GM23338 (cell line): ENCODE measurements around the gene AKAP7. TPM values are rescaled to one million over a fixed set of nuclear protein-coding genes. Genes with fewer than 3 reads are reported as not detected.

Source experiments
- ATAC-seq: fragments of 200-7000 bp; cut with Tn5 transposase; 3 replicates; pipeline ENCODE4 v1.9.1; 2020
- DNase-seq: peaks from one replicate; pipeline ENCODE4 v3.0.0-alpha.2; 2015; ENCODE audit warnings: low spot score
- H2AFZ ChIP-seq: fragments of 200-600 bp; sonication (generic); 2 replicates; pipeline ENCODE4 v1.8.0; 2016; ENCODE audit warnings: antibody characterized with exemption, mild to moderate bottlenecking, moderate library complexity
- H3F3A ChIP-seq: fragments of 200-600 bp; sonication (generic); replicated peaks from 2 replicates; pipeline ENCODE4 v1.8.0; 2017; ENCODE audit warnings: antibody characterized with exemption, mixed run types, low read depth
- H3K27ac ChIP-seq: fragments of 200-600 bp; sonication (generic); 2 replicates; pipeline ENCODE4 v1.6.1; 2016; ENCODE audit warnings: low read depth
- H3K27me3 ChIP-seq: fragments of 200-600 bp; sonication (generic); 2 replicates; pipeline ENCODE4 v1.8.0; 2016; ENCODE audit warnings: mild to moderate bottlenecking, mixed run types, moderate library complexity; ENCODE audit not compliant: insufficient read depth
- H3K36me3 ChIP-seq: fragments of 200-600 bp; sonication (generic); 2 replicates; pipeline ENCODE4 v1.8.0; 2016; ENCODE audit warnings: mild to moderate bottlenecking; ENCODE audit not compliant: insufficient read depth
- H3K4me1 ChIP-seq: fragments of 200-600 bp; sonication (generic); 2 replicates; pipeline ENCODE4 v1.8.0; 2016; ENCODE audit warnings: mild to moderate bottlenecking, moderate library complexity; ENCODE audit not compliant: insufficient read depth
- H3K4me2 ChIP-seq: fragments of 200-600 bp; sonication (generic); 2 replicates; pipeline ENCODE4 v1.7.1; 2017; ENCODE audit warnings: mixed run types
- H3K4me3 ChIP-seq: fragments of 200-600 bp; sonication (generic); 2 replicates; pipeline ENCODE4 v1.6.1; 2016; ENCODE audit warnings: mixed run types
- H3K79me2 ChIP-seq: fragments of 200-600 bp; sonication (generic); replicated peaks from 2 replicates; pipeline ENCODE4 v1.8.0; 2017; ENCODE audit warnings: mild to moderate bottlenecking; ENCODE audit not compliant: insufficient read depth
- H3K9me2 ChIP-seq: fragments of 200-600 bp; sonication (generic); 2 replicates; pipeline ENCODE4 v1.8.0; 2017; ENCODE audit not compliant: insufficient read depth
- H4K20me1 ChIP-seq: fragments of 200-600 bp; sonication (generic); replicated peaks from 2 replicates; pipeline ENCODE4 v1.8.0; 2017; ENCODE audit warnings: mild to moderate bottlenecking; ENCODE audit not compliant: insufficient read depth
- H3K27ac Mint-ChIP-seq: 2 replicates; pipeline ENCODE4 v1.8.0; 2020; ENCODE audit warnings: inconsistent platforms, mild to moderate bottlenecking, moderate library complexity, mixed read lengths
- H3K27me3 Mint-ChIP-seq: 3 replicates; pipeline ENCODE4 v1.8.0; 2022; ENCODE audit warnings: low read depth, mild to moderate bottlenecking, moderate library complexity, mixed read lengths, inconsistent platforms; ENCODE audit not compliant: insufficient read depth, poor library complexity
- H3K36me3 Mint-ChIP-seq: 3 replicates; pipeline ENCODE4 v1.8.0; 2021; ENCODE audit warnings: low read depth, mild to moderate bottlenecking, inconsistent platforms, moderate library complexity, mixed read lengths
- H3K4me1 Mint-ChIP-seq: 3 replicates; pipeline ENCODE4 v1.8.0; 2020; ENCODE audit warnings: mild to moderate bottlenecking, inconsistent platforms, mixed read lengths
- H3K4me3 Mint-ChIP-seq: 3 replicates; pipeline ENCODE4 v1.8.0; 2021; ENCODE audit warnings: moderate library complexity, mild to moderate bottlenecking, inconsistent platforms, mixed read lengths
- H3K9me3 Mint-ChIP-seq: 3 replicates; pipeline ENCODE4 v1.8.0; 2020; ENCODE audit warnings: moderate library complexity, mild to moderate bottlenecking, inconsistent platforms, mixed read lengths
- EZH2 ChIP-seq: fragments of 200-600 bp; sonication (generic); IDR thresholded peaks from one replicate; pipeline ENCODE4 v1.8.0; 2017; ENCODE audit warnings: antibody characterized with exemption, mild to moderate bottlenecking, low read depth; ENCODE audit not compliant: unreplicated experiment
- JUNB ChIP-seq: IDR thresholded peaks from one replicate; pipeline ENCODE4 v1.6.1; 2016; ENCODE audit warnings: antibody characterized with exemption; ENCODE audit not compliant: unreplicated experiment
- STAT1 ChIP-seq: IDR thresholded peaks from one replicate; pipeline ENCODE4 v1.6.1; 2016; ENCODE audit warnings: antibody characterized with exemption; ENCODE audit not compliant: unreplicated experiment
- polyA plus RNA-seq: library from polyadenylated mRNA; unstranded; fragments of >200 nt; fragmentation: Nextera tagmentation; extraction: Ambion mirVana; gene quantifications from 2 replicates; pipeline ENCODE4 v1.2.1, GENCODE V29; 2016
- total RNA-seq: library from RNA; depleted of rRNA; stranded (reverse); fragments of >200 nt; shearing (Covaris generic); gene quantifications from 2 replicates; pipeline ENCODE4 v1.2.3, GENCODE V29; 2014
- TF ChIP-seq, protein P1 (sequence below): IDR thresholded peaks from one replicate; pipeline ENCODE4 v1.6.1; 2018; ENCODE audit warnings: antibody characterized with exemption; ENCODE audit not compliant: unreplicated experiment
- TF ChIP-seq, protein P2 (sequence below): fragments of 250-450 bp; sonication (Bioruptor Pico); IDR thresholded peaks from 2 replicates; pipeline ENCODE4 v1.5.0; 2020; ENCODE audit warnings: mild to moderate bottlenecking, moderate library complexity
- TF ChIP-seq, protein P3 (sequence below): IDR thresholded peaks from 2 replicates; pipeline ENCODE4 v1.6.1; 2016; ENCODE audit warnings: antibody characterized with exemption

AKAP7 gene
- total and polyA plus RNA-seq, 2 experiments from 2014 or later = 12.2 to 20.0 TPM

DNA sequence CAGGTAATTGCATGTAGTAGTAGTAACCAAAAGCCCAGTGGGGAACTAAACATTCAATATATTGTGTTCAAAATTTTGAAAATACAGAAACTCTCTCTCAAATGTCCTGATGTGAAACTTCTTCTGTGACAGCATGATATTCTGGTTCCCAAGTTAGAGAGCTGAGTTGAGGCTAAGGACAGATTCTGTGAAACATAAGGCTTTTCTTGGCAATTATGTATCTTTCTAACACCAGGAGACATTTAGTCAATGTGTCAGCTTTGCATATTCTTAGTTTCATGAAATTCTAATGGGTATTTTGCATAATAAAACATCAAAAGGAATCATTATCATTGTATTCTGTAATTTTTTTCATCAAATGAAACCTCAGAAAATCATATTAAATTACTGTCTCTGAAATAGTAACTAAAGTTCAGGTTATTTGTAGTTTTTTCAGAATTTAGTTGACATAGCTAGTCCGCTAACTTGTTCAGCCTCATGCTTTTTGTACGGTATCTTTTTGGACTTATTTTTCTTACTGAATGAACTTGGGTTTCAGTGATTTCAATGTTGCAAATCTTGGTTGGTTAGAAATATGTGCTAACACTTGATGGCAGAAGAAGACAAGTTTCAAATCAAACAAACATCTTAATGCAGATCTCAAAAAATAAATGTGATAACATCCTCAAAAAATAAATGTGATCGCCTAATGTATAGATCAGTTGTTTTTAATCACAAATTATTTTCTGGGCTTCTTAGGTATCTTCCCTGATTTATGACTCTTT lies 70.4 kb downstream of the AKAP7 start:
- Histone ChIP-seq H4K20me1 (no peaks in the 10 kb centered on the region), H2AFZ (no peak overlapping the region), H3K36me3 (no peaks in the 10 kb centered on the region), H3K9me2 (0 out of 2 replicates have a peak, but pooled peaks cover 5% of the 10 kb centered on the region), H3K27me3 (no peaks in the 10 kb centered on the region), H3K4me1 (peaks cover 30% of the 10 kb centered on the region), H3K4me2 (0 out of 2 replicates have a peak overlapping the region, but pooled peaks have one; percentile 23), H3K79me2 (no peaks in the 10 kb centered on the region), H3K4me3 (no peak overlapping the region), H3K27ac (no peak overlapping the region), H3F3A (no peaks in the 10 kb centered on the region)
- no peak overlapping the region for H3K4me3 Mint-ChIP-seq
- no peak overlapping the region for H3K27ac Mint-ChIP-seq
- DNase-seq (no peak), ATAC-seq (no peak)
- no peaks in the 10 kb centered on the region for H3K9me3 Mint-ChIP-seq
- TF ChIP-seq EZH2 (no peak), STAT1 (no peak), JUNB (no peak)
- TF ChIP-seq, protein P1, sequence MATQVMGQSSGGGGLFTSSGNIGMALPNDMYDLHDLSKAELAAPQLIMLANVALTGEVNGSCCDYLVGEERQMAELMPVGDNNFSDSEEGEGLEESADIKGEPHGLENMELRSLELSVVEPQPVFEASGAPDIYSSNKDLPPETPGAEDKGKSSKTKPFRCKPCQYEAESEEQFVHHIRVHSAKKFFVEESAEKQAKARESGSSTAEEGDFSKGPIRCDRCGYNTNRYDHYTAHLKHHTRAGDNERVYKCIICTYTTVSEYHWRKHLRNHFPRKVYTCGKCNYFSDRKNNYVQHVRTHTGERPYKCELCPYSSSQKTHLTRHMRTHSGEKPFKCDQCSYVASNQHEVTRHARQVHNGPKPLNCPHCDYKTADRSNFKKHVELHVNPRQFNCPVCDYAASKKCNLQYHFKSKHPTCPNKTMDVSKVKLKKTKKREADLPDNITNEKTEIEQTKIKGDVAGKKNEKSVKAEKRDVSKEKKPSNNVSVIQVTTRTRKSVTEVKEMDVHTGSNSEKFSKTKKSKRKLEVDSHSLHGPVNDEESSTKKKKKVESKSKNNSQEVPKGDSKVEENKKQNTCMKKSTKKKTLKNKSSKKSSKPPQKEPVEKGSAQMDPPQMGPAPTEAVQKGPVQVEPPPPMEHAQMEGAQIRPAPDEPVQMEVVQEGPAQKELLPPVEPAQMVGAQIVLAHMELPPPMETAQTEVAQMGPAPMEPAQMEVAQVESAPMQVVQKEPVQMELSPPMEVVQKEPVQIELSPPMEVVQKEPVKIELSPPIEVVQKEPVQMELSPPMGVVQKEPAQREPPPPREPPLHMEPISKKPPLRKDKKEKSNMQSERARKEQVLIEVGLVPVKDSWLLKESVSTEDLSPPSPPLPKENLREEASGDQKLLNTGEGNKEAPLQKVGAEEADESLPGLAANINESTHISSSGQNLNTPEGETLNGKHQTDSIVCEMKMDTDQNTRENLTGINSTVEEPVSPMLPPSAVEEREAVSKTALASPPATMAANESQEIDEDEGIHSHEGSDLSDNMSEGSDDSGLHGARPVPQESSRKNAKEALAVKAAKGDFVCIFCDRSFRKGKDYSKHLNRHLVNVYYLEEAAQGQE = no peak
- TF ChIP-seq, protein P2, sequence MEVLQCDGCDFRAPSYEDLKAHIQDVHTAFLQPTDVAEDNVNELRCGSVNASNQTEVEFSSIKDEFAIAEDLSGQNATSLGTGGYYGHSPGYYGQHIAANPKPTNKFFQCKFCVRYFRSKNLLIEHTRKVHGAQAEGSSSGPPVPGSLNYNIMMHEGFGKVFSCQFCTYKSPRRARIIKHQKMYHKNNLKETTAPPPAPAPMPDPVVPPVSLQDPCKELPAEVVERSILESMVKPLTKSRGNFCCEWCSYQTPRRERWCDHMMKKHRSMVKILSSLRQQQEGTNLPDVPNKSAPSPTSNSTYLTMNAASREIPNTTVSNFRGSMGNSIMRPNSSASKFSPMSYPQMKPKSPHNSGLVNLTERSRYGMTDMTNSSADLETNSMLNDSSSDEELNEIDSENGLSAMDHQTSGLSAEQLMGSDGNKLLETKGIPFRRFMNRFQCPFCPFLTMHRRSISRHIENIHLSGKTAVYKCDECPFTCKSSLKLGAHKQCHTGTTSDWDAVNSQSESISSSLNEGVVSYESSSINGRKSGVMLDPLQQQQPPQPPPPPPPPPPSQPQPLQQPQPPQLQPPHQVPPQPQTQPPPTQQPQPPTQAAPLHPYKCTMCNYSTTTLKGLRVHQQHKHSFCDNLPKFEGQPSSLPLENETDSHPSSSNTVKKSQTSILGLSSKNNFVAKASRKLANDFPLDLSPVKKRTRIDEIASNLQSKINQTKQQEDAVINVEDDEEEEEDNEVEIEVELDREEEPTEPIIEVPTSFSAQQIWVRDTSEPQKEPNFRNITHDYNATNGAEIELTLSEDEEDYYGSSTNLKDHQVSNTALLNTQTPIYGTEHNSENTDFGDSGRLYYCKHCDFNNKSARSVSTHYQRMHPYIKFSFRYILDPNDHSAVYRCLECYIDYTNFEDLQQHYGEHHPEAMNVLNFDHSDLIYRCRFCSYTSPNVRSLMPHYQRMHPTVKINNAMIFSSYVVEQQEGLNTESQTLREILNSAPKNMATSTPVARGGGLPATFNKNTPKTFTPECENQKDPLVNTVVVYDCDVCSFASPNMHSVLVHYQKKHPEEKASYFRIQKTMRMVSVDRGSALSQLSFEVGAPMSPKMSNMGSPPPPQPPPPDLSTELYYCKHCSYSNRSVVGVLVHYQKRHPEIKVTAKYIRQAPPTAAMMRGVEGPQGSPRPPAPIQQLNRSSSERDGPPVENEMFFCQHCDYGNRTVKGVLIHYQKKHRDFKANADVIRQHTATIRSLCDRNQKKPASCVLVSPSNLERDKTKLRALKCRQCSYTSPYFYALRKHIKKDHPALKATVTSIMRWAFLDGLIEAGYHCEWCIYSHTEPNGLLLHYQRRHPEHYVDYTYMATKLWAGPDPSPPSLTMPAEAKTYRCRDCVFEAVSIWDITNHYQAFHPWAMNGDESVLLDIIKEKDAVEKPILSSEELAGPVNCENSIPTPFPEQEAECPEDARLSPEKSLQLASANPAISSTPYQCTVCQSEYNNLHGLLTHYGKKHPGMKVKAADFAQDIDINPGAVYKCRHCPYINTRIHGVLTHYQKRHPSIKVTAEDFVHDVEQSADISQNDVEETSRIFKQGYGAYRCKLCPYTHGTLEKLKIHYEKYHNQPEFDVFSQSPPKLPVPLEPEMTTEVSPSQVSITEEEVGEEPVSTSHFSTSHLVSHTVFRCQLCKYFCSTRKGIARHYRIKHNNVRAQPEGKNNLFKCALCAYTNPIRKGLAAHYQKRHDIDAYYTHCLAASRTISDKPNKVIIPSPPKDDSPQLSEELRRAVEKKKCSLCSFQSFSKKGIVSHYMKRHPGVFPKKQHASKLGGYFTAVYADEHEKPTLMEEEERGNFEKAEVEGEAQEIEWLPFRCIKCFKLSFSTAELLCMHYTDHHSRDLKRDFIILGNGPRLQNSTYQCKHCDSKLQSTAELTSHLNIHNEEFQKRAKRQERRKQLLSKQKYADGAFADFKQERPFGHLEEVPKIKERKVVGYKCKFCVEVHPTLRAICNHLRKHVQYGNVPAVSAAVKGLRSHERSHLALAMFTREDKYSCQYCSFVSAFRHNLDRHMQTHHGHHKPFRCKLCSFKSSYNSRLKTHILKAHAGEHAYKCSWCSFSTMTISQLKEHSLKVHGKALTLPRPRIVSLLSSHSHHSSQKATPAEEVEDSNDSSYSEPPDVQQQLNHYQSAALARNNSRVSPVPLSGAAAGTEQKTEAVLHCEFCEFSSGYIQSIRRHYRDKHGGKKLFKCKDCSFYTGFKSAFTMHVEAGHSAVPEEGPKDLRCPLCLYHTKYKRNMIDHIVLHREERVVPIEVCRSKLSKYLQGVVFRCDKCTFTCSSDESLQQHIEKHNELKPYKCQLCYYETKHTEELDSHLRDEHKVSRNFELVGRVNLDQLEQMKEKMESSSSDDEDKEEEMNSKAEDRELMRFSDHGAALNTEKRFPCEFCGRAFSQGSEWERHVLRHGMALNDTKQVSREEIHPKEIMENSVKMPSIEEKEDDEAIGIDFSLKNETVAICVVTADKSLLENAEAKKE (CRISPR knock-in tag) = no peak
- TF ChIP-seq, protein P3, sequence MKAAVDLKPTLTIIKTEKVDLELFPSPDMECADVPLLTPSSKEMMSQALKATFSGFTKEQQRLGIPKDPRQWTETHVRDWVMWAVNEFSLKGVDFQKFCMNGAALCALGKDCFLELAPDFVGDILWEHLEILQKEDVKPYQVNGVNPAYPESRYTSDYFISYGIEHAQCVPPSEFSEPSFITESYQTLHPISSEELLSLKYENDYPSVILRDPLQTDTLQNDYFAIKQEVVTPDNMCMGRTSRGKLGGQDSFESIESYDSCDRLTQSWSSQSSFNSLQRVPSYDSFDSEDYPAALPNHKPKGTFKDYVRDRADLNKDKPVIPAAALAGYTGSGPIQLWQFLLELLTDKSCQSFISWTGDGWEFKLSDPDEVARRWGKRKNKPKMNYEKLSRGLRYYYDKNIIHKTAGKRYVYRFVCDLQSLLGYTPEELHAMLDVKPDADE = no peak
- H3K36me3 Mint-ChIP-seq = peaks cover 6% of the 10 kb centered on the region
- H3K4me1 Mint-ChIP-seq = peaks cover 33% of the 10 kb centered on the region
- H3K27me3 Mint-ChIP-seq = no peaks in the 10 kb centered on the region
